ENCODE data around the gene OOSP3. TPM values are rescaled to one million over a fixed set of nuclear protein-coding genes. Genes with fewer than 3 reads are reported as not detected.

Gene OOSP3, protein sequence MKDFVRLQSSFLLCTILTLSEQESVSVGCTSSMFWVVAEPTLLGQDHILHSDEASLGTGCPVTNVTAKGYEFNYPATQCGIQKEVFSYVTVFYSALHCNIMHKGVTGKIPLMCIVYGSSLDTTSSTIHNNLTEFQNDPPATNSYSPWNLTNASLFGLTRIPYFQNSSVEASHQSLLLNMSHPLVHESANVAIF
- total RNA-seq: not detected in 2 replicates

DNA sequence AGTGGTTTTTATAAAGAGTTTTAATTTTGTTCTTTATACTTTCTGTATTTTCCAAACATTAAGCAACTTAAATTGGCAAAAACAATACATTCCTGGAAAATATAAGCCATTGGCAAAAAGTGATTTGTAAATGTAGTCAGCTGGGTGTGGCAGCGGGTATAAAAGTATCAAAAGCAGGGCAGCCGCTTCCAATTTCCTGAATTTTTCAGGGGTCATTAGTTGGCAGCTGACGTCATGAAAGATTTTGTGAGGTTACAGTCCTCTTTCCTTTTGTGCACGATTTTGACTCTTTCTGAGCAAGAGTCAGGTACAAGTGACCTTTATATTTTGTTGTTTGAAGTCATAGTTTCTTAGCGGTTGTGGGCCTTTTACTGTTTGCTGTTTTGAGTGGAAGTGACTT lies at the start of gene OOSP3:
Gene OOSP3 (plus strand): TSS at position 208 of the 400 bp plus-strand sequence. CDS start 27 bp downstream, at position 235.

DNA sequence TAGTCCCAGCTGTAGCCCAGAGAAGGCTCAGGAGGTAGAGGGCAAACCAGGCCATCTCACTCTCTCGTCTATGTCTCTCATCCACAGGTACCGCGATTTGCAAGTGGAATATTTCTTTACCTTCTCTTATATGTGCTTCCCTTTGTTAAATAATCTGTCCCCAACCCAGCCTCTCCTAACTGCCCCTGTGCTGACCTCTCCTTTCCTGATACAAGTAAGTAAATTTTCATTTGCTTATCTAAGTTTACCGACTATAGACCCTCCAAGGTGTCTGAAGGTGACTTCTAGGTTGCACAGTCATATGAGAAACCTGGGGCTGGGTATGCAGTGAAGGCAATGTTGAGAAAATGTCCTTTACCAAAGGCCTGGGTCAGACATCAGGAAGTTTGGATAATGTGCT lies 33.2 kb upstream of the OOSP3 start, which contains the start of gene CBLIF:
Gene CBLIF (minus strand): TSS at position 101 of the 400 bp plus-strand sequence. CDS start 46 bp downstream, at position 55.

DNA sequence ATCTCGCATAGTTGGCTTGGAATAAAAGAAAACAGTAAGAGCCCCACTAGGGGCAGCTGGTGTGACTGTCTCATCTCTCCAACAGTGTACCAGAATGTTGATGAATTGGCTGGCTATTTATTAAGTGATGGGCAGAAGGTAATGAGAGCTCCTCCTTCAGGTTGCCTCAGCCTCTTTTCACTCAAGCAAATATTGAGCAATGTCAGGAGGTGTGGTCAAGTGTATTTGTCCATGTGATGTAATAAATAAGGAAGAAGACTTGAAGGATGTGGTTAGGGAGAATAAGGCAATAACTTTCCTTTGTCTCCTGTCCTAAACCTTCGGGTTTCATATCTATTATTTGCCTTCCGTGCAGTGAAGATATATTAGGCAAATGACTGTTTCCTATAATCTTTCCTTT lies 12.2 kb upstream of the OOSP3 start, which contains the start of gene TCN1:
Gene TCN1 (minus strand): TSS at position 91 of the 400 bp plus-strand sequence. CDS start 17 bp downstream, at position 74.

DNA sequence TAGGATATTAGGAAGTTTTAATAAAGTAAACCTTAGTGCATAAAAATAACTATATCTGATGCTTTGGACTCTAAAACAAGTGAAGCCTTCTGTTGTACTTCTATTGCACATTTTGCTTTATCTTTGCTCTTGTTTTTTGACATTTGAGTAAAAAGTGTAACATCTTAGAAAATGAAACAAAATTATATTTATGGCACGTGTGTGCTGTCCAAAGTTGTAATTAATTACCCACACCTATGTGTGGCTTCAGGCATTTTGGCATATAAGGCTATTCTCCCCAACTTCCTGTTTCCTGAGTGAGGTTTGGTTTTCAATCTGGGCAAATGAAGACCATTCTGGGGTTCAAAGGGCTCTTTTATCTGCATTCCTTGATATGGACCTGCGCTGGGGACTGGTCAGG lies 59.5 kb downstream of the OOSP3 start, which contains the start of gene OOSP1:
Gene OOSP1 (plus strand): TSS at position 301 of the 400 bp plus-strand sequence. CDS start 23 bp downstream, at position 324.

Other genes with a start within 250 kb of the OOSP3 start
- gene PATL1, start 209.7 kb upstream of the OOSP3 start, total RNA-seq: 5.8 and 6.8 TPM in 2 replicates
- gene OR10V1, start 164.9 kb upstream of the OOSP3 start, total RNA-seq: not detected in 2 replicates
- 79.6 and 93.1 TPM in 2 replicates for gene STX3, start 123.4 kb upstream of the OOSP3 start, total RNA-seq
- 28.2 and 28.4 TPM in 2 replicates for gene MRPL16, start 68.0 kb upstream of the OOSP3 start, total RNA-seq
- gene CBLIF, start 33.3 kb upstream of the OOSP3 start, total RNA-seq: not detected in 2 replicates
- gene TCN1, start 12.3 kb upstream of the OOSP3 start, total RNA-seq: under 0.01 TPM in 1 of 2 replicates, not detected in the other
- 0.11 TPM in 1 of 2 replicates, not detected in the other for gene OOSP1, start 59.6 kb downstream of the OOSP3 start, total RNA-seq
- not detected in 2 replicates for gene OOSP4A, start 85.3 kb downstream of the OOSP3 start, total RNA-seq
- not detected in 2 replicates for gene OOSP4B, start 138.4 kb downstream of the OOSP3 start, total RNA-seq
- not detected in 2 replicates for gene OOSP2, start 161.6 kb downstream of the OOSP3 start, total RNA-seq
- gene MS4A3, start 177.9 kb downstream of the OOSP3 start, total RNA-seq: not detected in 2 replicates
- not detected in 2 replicates for gene MS4A2, start 209.9 kb downstream of the OOSP3 start, total RNA-seq

Measured in dermis lymphatic vessel endothelial cell (primary cell).